UCSD-AML1 (cell line): ENCODE measurements around the gene ADAT1.

Experiments used
- DNase-seq: peaks from one replicate; lab custom pipeline; 2025; ENCODE audit not compliant: unreplicated experiment; lab: John Stamatoyannopoulos, UW

The ADAT1 gene

GRCh38 chr16:75622761-75623605 is at the start of gene ADAT1:
Gene ADAT1 (minus strand): TSS chr16:75623281. CDS start chr16:75620799, 2,482 bp downstream.
- peak; percentile 95 for DNase-seq

- no peak for DNase-seq
Observed at GRCh38 chr16:75667503-75667902, 44.4 kb upstream of the ADAT1 start.

GRCh38 chr16:75660726-75661302 is 37.7 kb upstream of the ADAT1 start:
- no peak for DNase-seq

GRCh38 chr16:75660321-75660720 is 37.2 kb upstream of the ADAT1 start:
- no peak for DNase-seq

GRCh38 chr16:75658175-75658574 is 35.1 kb upstream of the ADAT1 start:
- no peak for DNase-seq

- DNase-seq = no peak
Observed at GRCh38 chr16:75653922-75654321, 30.8 kb upstream of the ADAT1 start.

GRCh38 chr16:75648265-75649076 is 25.4 kb upstream of the ADAT1 start:
- peak; percentile 78 for DNase-seq

- peak; percentile 96 for DNase-seq
Observed at GRCh38 chr16:75647492-75648264, 24.6 kb upstream of the ADAT1 start, which contains the start of the genes KARS1 and TERF2IP. Gene KARS1 (minus strand): TSS chr16:75647665. CDS start chr16:75647639, 26 bp downstream. Gene TERF2IP (plus strand): TSS chr16:75647773. CDS start chr16:75647883, 110 bp downstream.

- DNase-seq = no peak
Observed at GRCh38 chr16:75647112-75647491, 24.0 kb upstream of the ADAT1 start.

GRCh38 chr16:75644240-75645012 is 21.3 kb upstream of the ADAT1 start:
- DNase-seq = no peak

- no peak for DNase-seq
Observed at GRCh38 chr16:75640598-75640997, 17.5 kb upstream of the ADAT1 start.

- DNase-seq = no peak
Observed at GRCh38 chr16:75635036-75635435, 12.0 kb upstream of the ADAT1 start.

GRCh38 chr16:75632857-75633256 is 9.8 kb upstream of the ADAT1 start:
- no peak for DNase-seq

- no peak for DNase-seq
Observed at GRCh38 chr16:75630052-75630451, 7.0 kb upstream of the ADAT1 start.

- no peak for DNase-seq
Observed at GRCh38 chr16:75629132-75629531, 6.1 kb upstream of the ADAT1 start.

- no peak for DNase-seq
Observed at GRCh38 chr16:75628351-75628750, 5.3 kb upstream of the ADAT1 start.

GRCh38 chr16:75627851-75628250 is 4.8 kb upstream of the ADAT1 start:
- DNase-seq = no peak

GRCh38 chr16:75626806-75627205 is 3.7 kb upstream of the ADAT1 start:
- no peak for DNase-seq

GRCh38 chr16:75624921-75625334 is 1.8 kb upstream of the ADAT1 start:
- no peak for DNase-seq

- no peak for DNase-seq
Observed at GRCh38 chr16:75621170-75621477, 2.0 kb downstream of the ADAT1 start.
